Activated naive CD4-positive, alpha-beta T cell treated with anti-CD3 and anti-CD28 coated beads, Interleukin-2, amount 10 ng/mL, durations not matched to agents 7 days and 5 days (primary cell): Measurements from ENCODE around the gene LAMTOR4.
"Not testable (repeated sequence)": the region's sequence is repeated elsewhere in the genome, so short reads cannot be mapped to it uniquely, and the experiment has no call there.

Experiments
- CTCF ChIA-PET: fragments of 350-600 bp; sonication (Branson Sonifier 250); formaldehyde crosslinking; loops from one replicate; lab custom pipeline; 2021; ENCODE audit warnings: antibody characterized with exemption; lab: Charles Lee
- DNase-seq: peaks from one replicate; pipeline ENCODE4 v3.0.0-alpha.2; 2020
- H3K27ac Mint-ChIP-seq: one replicate; pipeline ENCODE4 v1.8.0; 2021; ENCODE audit warnings: mild to moderate bottlenecking, moderate library complexity, mixed read lengths
- H3K27me3 Mint-ChIP-seq: one replicate; pipeline ENCODE4 v1.8.0; 2021; ENCODE audit warnings: mild to moderate bottlenecking, mixed read lengths
- H3K36me3 Mint-ChIP-seq: one replicate; pipeline ENCODE4 v1.8.0; 2021; ENCODE audit warnings: mixed read lengths
- H3K4me1 Mint-ChIP-seq: one replicate; pipeline ENCODE4 v1.8.0; 2021; ENCODE audit warnings: mixed read lengths
- H3K4me3 Mint-ChIP-seq: one replicate; pipeline ENCODE4 v1.8.0; 2021; ENCODE audit warnings: mild to moderate bottlenecking, moderate library complexity, mixed read lengths
- H3K9me3 Mint-ChIP-seq: one replicate; pipeline ENCODE4 v1.8.0; 2021; ENCODE audit warnings: mixed read lengths

LAMTOR4 gene

GRCh38 chr7:100177045-100178001 is 28.6 kb downstream of the LAMTOR4 start, which contains the start of the genes GPC2 and STAG3:
Gene GPC2, minus strand, starts transcription at chr7:100177381. Its CDS starts 182 bp downstream, at chr7:100177199.
Gene STAG3, plus strand, starts transcription at chr7:100177918. Its CDS starts 2,639 bp downstream, at chr7:100180557.
- Mint-ChIP-seq H3K27me3 (peaks cover 40% of the 10 kb centered on the region), H3K27ac (peak within 1 kb of the TSS; percentile 42), H3K4me3 (peak within 1 kb of the TSS; percentile 75), H3K4me1 (peaks cover 74% of the 10 kb centered on the region), H3K9me3 (peaks cover 7% of the 10 kb centered on the region), H3K36me3 (peaks cover 11% of the 10 kb centered on the region)
- peak; percentile 99 for DNase-seq
- CTCF ChIA-PET = interaction anchor here (1.3 to 2.5 kb wide), 3 partner anchors 10 to 34 kb away, joined by 4 to 8 read pairs (median 5); partner anchors contain the start of gene GAL3ST4

- H3K27me3 Mint-ChIP-seq = peaks cover 25% of the 10 kb centered on the region
- peak overlapping the region; percentile 27 for H3K4me3 Mint-ChIP-seq
- peaks cover 80% of the 10 kb centered on the region for H3K4me1 Mint-ChIP-seq
- CTCF ChIA-PET = interaction anchor here (1.1 to 2.5 kb wide), 2 partner anchors 28 to 47 kb away, joined by 3 to 10 read pairs; no protein-coding TSS in a partner anchor
- not testable (repeated sequence) for H3K9me3 Mint-ChIP-seq, DNase-seq, H3K36me3 Mint-ChIP-seq
- H3K27ac Mint-ChIP-seq = peak overlapping the region; percentile 92
These were observed 31.4 kb downstream of the LAMTOR4 start for GRCh38 chr7:100180084-100180483.

GRCh38 chr7:100182616-100183015 is 33.9 kb downstream of the LAMTOR4 start:
- H3K4me1 Mint-ChIP-seq = peaks cover 58% of the 10 kb centered on the region
- not testable (repeated sequence) for H3K9me3 Mint-ChIP-seq, DNase-seq, H3K27me3 Mint-ChIP-seq, H3K4me3 Mint-ChIP-seq, H3K36me3 Mint-ChIP-seq
- CTCF ChIA-PET = interaction anchor here (0.7 kb wide), 1 partner anchor 225 kb away, joined by 3 read pairs; no protein-coding TSS in a partner anchor
- peak overlapping the region; percentile 92 for H3K27ac Mint-ChIP-seq

- not testable (repeated sequence) for H3K36me3 Mint-ChIP-seq, DNase-seq, H3K27me3 Mint-ChIP-seq, H3K4me3 Mint-ChIP-seq, H3K9me3 Mint-ChIP-seq
- H3K4me1 Mint-ChIP-seq = peaks cover 53% of the 10 kb centered on the region
- peak overlapping the region; percentile 52 for H3K27ac Mint-ChIP-seq
- CTCF ChIA-PET = interaction anchor here (0.9 kb wide), 1 partner anchor 162 kb away, joined by 3 read pairs; no protein-coding TSS in a partner anchor
These were observed 34.4 kb downstream of the LAMTOR4 start for GRCh38 chr7:100183090-100183489.

GRCh38 chr7:100185726-100186125 is 37.0 kb downstream of the LAMTOR4 start:
- DNase-seq = no peak
- H3K27ac Mint-ChIP-seq = no peak overlapping the region
- CTCF ChIA-PET = interaction anchor here (1.5 kb wide), 1 partner anchor 53 kb away, joined by 4 read pairs; no protein-coding TSS in a partner anchor
- H3K9me3 Mint-ChIP-seq = peaks cover 2% of the 10 kb centered on the region
- H3K36me3 Mint-ChIP-seq = peaks cover 1% of the 10 kb centered on the region
- peaks cover 48% of the 10 kb centered on the region for H3K4me1 Mint-ChIP-seq
- H3K4me3 Mint-ChIP-seq = no peak overlapping the region
- H3K27me3 Mint-ChIP-seq = no peaks in the 10 kb centered on the region

- Mint-ChIP-seq H3K36me3 (peaks cover 4% of the 10 kb centered on the region), H3K9me3 (no peaks in the 10 kb centered on the region), H3K4me1 (peaks cover 42% of the 10 kb centered on the region), H3K27ac (no peak overlapping the region), H3K27me3 (no peaks in the 10 kb centered on the region), H3K4me3 (no peak overlapping the region)
- DNase-seq = no peak
- CTCF ChIA-PET = interaction anchor here (0.6 to 3.9 kb wide), 4 partner anchors 14 to 64 kb away, joined by 3 to 49 read pairs (median 20); no protein-coding TSS in a partner anchor
These were observed 40.3 kb downstream of the LAMTOR4 start for GRCh38 chr7:100189061-100189460.

GRCh38 chr7:100190048-100190711 is 41.5 kb downstream of the LAMTOR4 start:
- Mint-ChIP-seq H3K36me3 (peaks cover 4% of the 10 kb centered on the region), H3K27ac (peak overlapping the region; percentile 42), H3K4me3 (no peak overlapping the region), H3K27me3 (no peaks in the 10 kb centered on the region), H3K4me1 (peaks cover 48% of the 10 kb centered on the region), H3K9me3 (no peaks in the 10 kb centered on the region)
- no peak for DNase-seq
- CTCF ChIA-PET = interaction anchor here (0.6 to 3.9 kb wide), 16 partner anchors 8 to 282 kb away, joined by 3 to 49 read pairs (median 4); partner anchors contain the start of genes GPC2 and STAG3

- Mint-ChIP-seq H3K27me3 (no peaks in the 10 kb centered on the region), H3K4me3 (no peak overlapping the region), H3K36me3 (peaks cover 7% of the 10 kb centered on the region), H3K4me1 (peaks cover 57% of the 10 kb centered on the region), H3K27ac (no peak overlapping the region), H3K9me3 (no peaks in the 10 kb centered on the region)
- CTCF ChIA-PET = no interaction called here
- DNase-seq = no peak
These were observed 43.1 kb downstream of the LAMTOR4 start for GRCh38 chr7:100191775-100192174.

- CTCF ChIA-PET = interaction anchor here (0.6 to 1.2 kb wide), 2 partner anchors 17 to 58 kb away, joined by 3 read pairs; no protein-coding TSS in a partner anchor
- H3K36me3 Mint-ChIP-seq, H3K9me3 Mint-ChIP-seq, DNase-seq, H3K4me3 Mint-ChIP-seq, H3K27ac Mint-ChIP-seq, H3K27me3 Mint-ChIP-seq: not testable (repeated sequence)
- peaks cover 57% of the 10 kb centered on the region for H3K4me1 Mint-ChIP-seq
These were observed 43.7 kb downstream of the LAMTOR4 start for GRCh38 chr7:100192281-100192862.

GRCh38 chr7:100192969-100193368 is 44.3 kb downstream of the LAMTOR4 start:
- Mint-ChIP-seq H3K9me3 (no peaks in the 10 kb centered on the region), H3K27me3 (no peaks in the 10 kb centered on the region), H3K4me3 (no peak overlapping the region), H3K36me3 (peaks cover 11% of the 10 kb centered on the region), H3K4me1 (peaks cover 57% of the 10 kb centered on the region), H3K27ac (no peak overlapping the region)
- DNase-seq = no peak
- CTCF ChIA-PET = interaction anchor here (0.6 to 1.2 kb wide), 3 partner anchors 17 to 59 kb away, joined by 3 read pairs; no protein-coding TSS in a partner anchor

- CTCF ChIA-PET = interaction anchor here (1.2 to 1.7 kb wide), 3 partner anchors 10 to 21 kb away, joined by 3 to 5 read pairs (median 4); no protein-coding TSS in a partner anchor
- no peak for DNase-seq
- H3K4me1 Mint-ChIP-seq = peaks cover 48% of the 10 kb centered on the region
- no peak overlapping the region for H3K27ac Mint-ChIP-seq
- no peak overlapping the region for H3K4me3 Mint-ChIP-seq
- peaks cover 6% of the 10 kb centered on the region for H3K27me3 Mint-ChIP-seq
- H3K36me3 Mint-ChIP-seq = peaks cover 15% of the 10 kb centered on the region
- no peaks in the 10 kb centered on the region for H3K9me3 Mint-ChIP-seq
These were observed 46.5 kb downstream of the LAMTOR4 start for GRCh38 chr7:100195222-100195621.

GRCh38 chr7:100195901-100196322 is 47.2 kb downstream of the LAMTOR4 start:
- DNase-seq, H3K9me3 Mint-ChIP-seq, H3K4me3 Mint-ChIP-seq, H3K27ac Mint-ChIP-seq, CTCF ChIA-PET: not testable (repeated sequence)
- H3K4me1 Mint-ChIP-seq = peaks cover 42% of the 10 kb centered on the region
- peaks cover 15% of the 10 kb centered on the region for H3K36me3 Mint-ChIP-seq
- peaks cover 10% of the 10 kb centered on the region for H3K27me3 Mint-ChIP-seq

- Mint-ChIP-seq H3K27me3 (peaks cover 14% of the 10 kb centered on the region), H3K9me3 (no peaks in the 10 kb centered on the region), H3K4me3 (no peak overlapping the region), H3K4me1 (peaks cover 22% of the 10 kb centered on the region), H3K36me3 (peaks cover 13% of the 10 kb centered on the region), H3K27ac (no peak overlapping the region)
- no peak for DNase-seq
- CTCF ChIA-PET = interaction anchor here (2.8 kb wide), 1 partner anchor 8 kb away, joined by 12 read pairs; no protein-coding TSS in a partner anchor
These were observed 49.5 kb downstream of the LAMTOR4 start for GRCh38 chr7:100198266-100198665.
